RPMI7951 (cell line): ENCODE data around the gene CD151. TPM values are rescaled to one million over a fixed set of nuclear protein-coding genes. Genes with fewer than 3 reads are reported as not detected.
A peak's percentile ranks its signal among the peaks of the same experiment; 100 is the strongest.

ENCODE experiments used
- DNase-seq: peaks from one replicate; pipeline ENCODE4 v3.0.0-alpha.2; 2012; ENCODE audit warnings: low read depth
- total RNA-seq: library from RNA; depleted of rRNA; stranded (reverse); fragments of >200 nt; shearing (Covaris generic); gene quantifications from 2 replicates; pipeline ENCODE4 v1.2.3, GENCODE V29; 2014

The CD151 gene
- total RNA-seq, 1 experiment from 2014 or later: 302 TPM

- peak; percentile 72 for DNase-seq
These were observed 35.3 kb upstream of the CD151 start for GRCh38 chr11:797296-798092.

GRCh38 chr11:798093-798713, 34.5 kb upstream of the CD151 start, which contains the start of gene SLC25A22:
TSS of gene SLC25A22 (minus strand) at chr11:798281. CDS start at chr11:795006, 3,275 bp downstream.
- DNase-seq: peak; percentile 70

GRCh38 chr11:799641-800316, 33.0 kb upstream of the CD151 start:
- no peak for DNase-seq

GRCh38 chr11:800473-800872, 32.3 kb upstream of the CD151 start:
- no peak for DNase-seq

GRCh38 chr11:801097-801780, 31.5 kb upstream of the CD151 start:
- DNase-seq: no peak

- DNase-seq: no peak
These were observed 30.6 kb upstream of the CD151 start for GRCh38 chr11:802018-802617.

GRCh38 chr11:802693-803466, 29.9 kb upstream of the CD151 start:
- DNase-seq: no peak

GRCh38 chr11:803467-803742, 29.3 kb upstream of the CD151 start:
- DNase-seq: no peak

GRCh38 chr11:803770-804598, 28.8 kb upstream of the CD151 start:
- DNase-seq: no peak

GRCh38 chr11:804599-804964, 28.2 kb upstream of the CD151 start:
- no peak for DNase-seq

GRCh38 chr11:808427-809286, 24.1 kb upstream of the CD151 start:
- peak; percentile 81 for DNase-seq

GRCh38 chr11:809287-810039, 23.3 kb upstream of the CD151 start, which contains the start of gene RPLP2:
TSS of gene RPLP2 (plus strand) at chr11:809967. CDS start at chr11:810235, 268 bp downstream.
- DNase-seq: peak; percentile 94

GRCh38 chr11:810040-810567, 22.6 kb upstream of the CD151 start:
- DNase-seq: no peak

- DNase-seq: no peak
These were observed 21.1 kb upstream of the CD151 start for GRCh38 chr11:811446-812245.

- no peak for DNase-seq
These were observed 20.4 kb upstream of the CD151 start for GRCh38 chr11:812390-812789.

GRCh38 chr11:813072-813455, 19.7 kb upstream of the CD151 start:
- no peak for DNase-seq

- no peak for DNase-seq
These were observed 19.2 kb upstream of the CD151 start for GRCh38 chr11:813456-814096.
